AG04450 (cell line): ENCODE results near the gene HOMER3. TPM values are rescaled to one million over a fixed set of nuclear protein-coding genes. Genes with fewer than 3 reads are reported as not detected.

Experiments
- CTCF ChIA-PET: fragments of 300-600, 350-600 bp; formaldehyde crosslinking; extraction: SDS; loops from one replicate; lab custom pipeline; 2022; ENCODE audit warnings: antibody characterized with exemption, inconsistent platforms; lab: Charles Lee
- POLR2A ChIA-PET: fragments of 350-600 bp; formaldehyde crosslinking; extraction: SDS; loops from one replicate; lab custom pipeline; 2021; ENCODE audit warnings: antibody characterized with exemption, inconsistent platforms; lab: Yijun Ruan, JAX
- DNase-seq: peaks from one replicate; pipeline ENCODE4 v3.0.0-alpha.2; 2011; ENCODE audit warnings: low read depth, low spot score
- H3K27ac ChIP-seq: one replicate; pipeline ENCODE4 v1.5.1; 2012; ENCODE audit warnings: low read depth, low read length, control low read depth
- H3K27me3 ChIP-seq: one replicate; pipeline ENCODE4 v1.6.0; 2012; ENCODE audit warnings: low read length; ENCODE audit not compliant: control insufficient read depth, insufficient read depth
- H3K4me3 ChIP-seq: 2 replicates; pipeline ENCODE4 v1.5.1; 2011; ENCODE audit warnings: mild to moderate bottlenecking, low read depth, low read length, control low read depth
- H3K9me3 ChIP-seq: 2 replicates; pipeline ENCODE4 v1.5.1; 2012; ENCODE audit warnings: low read length; ENCODE audit not compliant: control insufficient read depth, insufficient read depth
- polyA minus RNA-seq: library from RNA; depleted of rRNA, polyadenylated mRNA; stranded (reverse); fragments of >200 nt; gene quantifications from 2 replicates; pipeline ENCODE4 v1.2.3, GENCODE V29; 2011; rRNA and poly(A)+ RNA removed
- polyA plus RNA-seq: library from polyadenylated mRNA; depleted of rRNA; stranded (reverse); fragments of >200 nt; gene quantifications from 2 replicates; pipeline ENCODE4 v1.2.3, GENCODE V29; 2011; rRNA removed
- TF ChIP-seq, protein P1 (sequence below): IDR thresholded peaks from 2 replicates; pipeline ENCODE4 v1.5.1; 2011; ENCODE audit warnings: low read depth, low read length, control low read depth, inconsistent platforms

The HOMER3 gene
- 29.0 and 45.3 TPM in 2 replicates for polyA plus RNA-seq
- polyA minus RNA-seq = 46.7 and 58.3 TPM in 2 replicates

DNA sequence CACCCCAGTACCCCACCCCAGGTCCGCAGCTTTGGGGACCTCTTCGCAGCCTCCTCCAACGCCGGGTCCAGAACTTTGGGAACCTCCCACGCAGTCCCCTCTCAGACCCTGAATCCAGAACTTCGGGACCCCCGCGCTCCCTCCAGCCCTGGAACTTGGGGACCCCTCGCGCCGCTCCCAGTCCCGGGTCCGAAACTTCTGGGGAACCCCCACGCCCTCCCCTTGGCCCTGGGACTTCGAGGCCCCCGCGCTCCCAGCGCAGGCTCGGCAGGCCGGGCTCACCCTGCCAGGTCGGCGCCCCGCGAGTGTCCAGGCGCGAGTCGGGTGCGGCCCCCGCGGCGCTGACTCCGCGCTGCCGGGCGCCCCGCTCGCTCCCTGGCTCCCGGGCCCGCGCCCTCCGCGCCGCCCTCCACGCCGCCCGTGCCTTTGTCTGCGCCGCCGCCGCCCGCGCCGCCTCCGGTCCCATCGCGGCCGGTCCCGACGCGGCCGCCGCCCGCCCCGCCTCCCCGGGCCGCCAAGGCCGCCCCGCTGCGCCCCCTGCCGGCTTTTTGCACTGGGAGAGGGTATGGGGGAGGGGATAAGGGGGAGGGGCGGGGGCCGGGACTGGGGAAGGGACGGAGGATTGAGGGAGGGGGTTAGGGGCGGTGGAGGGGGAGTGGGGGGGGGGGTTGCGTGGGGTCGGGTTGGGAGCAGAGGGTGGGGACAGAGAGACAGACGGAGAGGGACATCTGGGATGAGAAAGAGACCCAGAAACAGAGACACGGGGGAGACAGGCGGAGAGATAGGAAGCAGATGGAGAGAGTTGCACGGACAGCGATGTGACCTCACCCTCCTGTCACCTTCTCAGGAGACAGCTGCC is at the start of gene HOMER3:
TSS of gene HOMER3 (minus strand) at position 449 of the 859 bp plus-strand sequence. CDS start 2,235 bp downstream, outside the sequence.
- no peaks in the 10 kb centered on the region for H3K27me3 ChIP-seq
- no peak for DNase-seq
- TF ChIP-seq, protein P1, sequence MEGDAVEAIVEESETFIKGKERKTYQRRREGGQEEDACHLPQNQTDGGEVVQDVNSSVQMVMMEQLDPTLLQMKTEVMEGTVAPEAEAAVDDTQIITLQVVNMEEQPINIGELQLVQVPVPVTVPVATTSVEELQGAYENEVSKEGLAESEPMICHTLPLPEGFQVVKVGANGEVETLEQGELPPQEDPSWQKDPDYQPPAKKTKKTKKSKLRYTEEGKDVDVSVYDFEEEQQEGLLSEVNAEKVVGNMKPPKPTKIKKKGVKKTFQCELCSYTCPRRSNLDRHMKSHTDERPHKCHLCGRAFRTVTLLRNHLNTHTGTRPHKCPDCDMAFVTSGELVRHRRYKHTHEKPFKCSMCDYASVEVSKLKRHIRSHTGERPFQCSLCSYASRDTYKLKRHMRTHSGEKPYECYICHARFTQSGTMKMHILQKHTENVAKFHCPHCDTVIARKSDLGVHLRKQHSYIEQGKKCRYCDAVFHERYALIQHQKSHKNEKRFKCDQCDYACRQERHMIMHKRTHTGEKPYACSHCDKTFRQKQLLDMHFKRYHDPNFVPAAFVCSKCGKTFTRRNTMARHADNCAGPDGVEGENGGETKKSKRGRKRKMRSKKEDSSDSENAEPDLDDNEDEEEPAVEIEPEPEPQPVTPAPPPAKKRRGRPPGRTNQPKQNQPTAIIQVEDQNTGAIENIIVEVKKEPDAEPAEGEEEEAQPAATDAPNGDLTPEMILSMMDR = peak; percentile 28; the same call in 1 of the 2 replicates
- H3K9me3 ChIP-seq = peaks cover 4% of the 10 kb centered on the region; the same call in 1 of the 2 replicates
- ChIA-PET POLR2A (interaction anchor here (1.4 kb wide), 1 partner anchor 46 kb away, joined by 3 read pairs; no protein-coding TSS in a partner anchor), CTCF (interaction anchor here (0.9 kb wide), 1 partner anchor 46 kb away, joined by 5 read pairs; no protein-coding TSS in a partner anchor)
- H3K27ac ChIP-seq = peak within 1 kb of the TSS; percentile 70
- peak within 1 kb of the TSS; percentile 90 for H3K4me3 ChIP-seq

DNA sequence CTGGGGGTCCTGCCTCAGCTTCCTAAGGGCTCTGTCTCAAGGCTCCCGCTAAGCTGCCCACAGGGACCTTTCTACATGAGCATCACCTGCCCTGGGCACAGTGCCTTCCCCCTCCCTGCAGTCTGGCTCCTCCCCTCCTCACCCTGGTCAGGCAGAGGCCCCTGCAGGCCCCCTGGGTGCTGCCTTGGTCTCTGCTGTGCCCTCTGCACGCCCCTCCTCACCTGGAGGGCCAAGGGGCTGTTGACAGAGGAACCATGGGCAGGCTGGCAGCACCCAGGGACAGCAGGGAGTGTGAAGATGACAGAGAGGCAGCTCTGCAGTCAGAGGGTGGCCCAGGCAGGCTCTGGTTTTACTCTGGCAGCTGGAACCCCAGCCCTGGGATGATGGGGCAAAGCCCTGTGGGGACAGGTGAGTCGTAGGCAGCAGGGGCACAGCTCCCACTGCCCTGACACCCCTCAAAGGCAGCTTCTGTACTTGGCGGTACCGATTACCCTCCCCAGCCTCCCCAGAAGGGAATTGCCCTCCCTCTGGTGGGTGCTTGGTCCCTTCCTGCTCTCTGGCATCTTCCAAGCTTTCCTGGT is 49.2 kb upstream of the HOMER3 start:
- CTCF ChIA-PET = no interaction called here

DNA sequence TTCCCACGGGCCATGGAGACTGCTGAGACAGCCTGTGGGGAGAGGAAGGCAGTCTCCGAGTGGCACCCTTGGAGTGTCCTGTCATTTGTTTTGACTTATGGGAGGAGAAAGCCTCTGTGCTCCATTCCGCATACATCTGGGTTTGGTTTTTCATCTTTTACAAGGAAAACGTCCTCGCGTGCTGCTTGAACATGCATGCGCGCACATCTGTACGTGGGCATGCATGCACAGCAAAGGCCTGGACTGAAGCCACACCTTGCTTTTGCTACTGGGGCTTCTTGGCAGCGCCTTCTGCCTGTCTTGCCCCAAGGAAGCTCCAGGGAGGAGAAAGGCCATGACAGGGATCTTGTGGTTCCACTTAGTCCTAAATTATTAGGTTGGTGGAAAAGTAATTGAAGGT is 48.3 kb upstream of the HOMER3 start:
- ChIA-PET CTCF (no interaction called here), POLR2A (no interaction called here)
- Histone ChIP-seq H3K4me3 (no peak overlapping the region), H3K27me3 (no peaks in the 10 kb centered on the region), H3K27ac (no peak overlapping the region), H3K9me3 (no peaks in the 10 kb centered on the region; the same call in 1 of the 2 replicates)
- TF ChIP-seq, protein P1 = no peak
- no peak for DNase-seq

More for the DNA sequence above, 49.2 kb upstream of the HOMER3 start:
- Histone ChIP-seq H3K9me3 (no peaks in the 10 kb centered on the region; the same call in 1 of the 2 replicates), H3K4me3 (no peak overlapping the region), H3K27me3 (no peaks in the 10 kb centered on the region), H3K27ac (no peak overlapping the region)
- TF ChIP-seq, protein P1 = no peak
- POLR2A ChIA-PET = no interaction called here
- no peak for DNase-seq

DNA sequence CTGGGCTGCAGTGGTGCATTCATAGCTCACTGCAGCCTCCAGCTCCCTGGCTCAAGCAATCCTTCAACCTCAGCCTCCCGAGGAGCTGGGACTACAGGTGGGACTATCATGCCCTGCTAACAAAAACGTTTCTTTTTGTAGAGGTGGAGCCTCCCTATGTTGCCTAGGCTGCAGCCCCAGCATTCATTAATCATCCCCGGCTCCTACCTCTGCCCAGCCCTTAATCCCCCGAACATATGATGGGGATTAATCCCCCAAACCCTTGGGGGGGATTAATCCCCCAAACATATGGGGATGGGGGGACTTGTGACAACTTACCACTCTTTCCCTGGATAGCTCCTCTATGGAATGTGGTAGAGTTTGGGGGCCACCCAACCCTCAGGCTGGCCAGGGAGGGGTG is 46.4 kb upstream of the HOMER3 start:
- CTCF ChIA-PET = interaction anchor here (0.6 to 2.4 kb wide), 13 partner anchors 8 to 489 kb away, joined by 3 to 21 read pairs (median 6); partner anchors contain the start of genes COPE and DDX49
- Histone ChIP-seq H3K4me3 (no peak overlapping the region), H3K27ac (no peak overlapping the region), H3K27me3 (peaks cover 10% of the 10 kb centered on the region), H3K9me3 (no peaks in the 10 kb centered on the region; the same call in 1 of the 2 replicates)
- POLR2A ChIA-PET = interaction anchor here (0.6 to 2.2 kb wide), 5 partner anchors 8 to 68 kb away, joined by 3 to 15 read pairs (median 3); partner anchors contain the start of genes COPE and DDX49
- TF ChIP-seq, protein P1 = no peak
- no peak for DNase-seq
